Measurements from ENCODE around the gene HTR3D.
"Not testable (repeated sequence)": the region's sequence is repeated elsewhere in the genome, so short reads cannot be mapped to it uniquely, and the experiment has no call there.

GRCh38 chr3:184071142-184071541 is 39.6 kb downstream of the HTR3D start:
- not testable (repeated sequence) for TF ChIP-seq CTCF, POLR2A (IDR thresholded peaks at IDR 0.05)

All from uterus (tissue), 2 donors.